Sigmoid colon (tissue), 4 donors: Measurements from ENCODE around the gene SMARCA1.

ENCODE experiments used
- CTCF ChIP-seq, 4 experiments: fragments of 450-650 bp in 3 of 4; fragments of 200-600 bp in 1 of 4; IDR thresholded peaks; one replicate each; pipeline ENCODE4 v1.5.1; 2016 to 2019; ENCODE audit warnings: antibody characterized with exemption in 4 of 4, mild to moderate bottlenecking in 3 of 4, moderate library complexity in 2 of 4
- EP300 ChIP-seq, 4 donors: sonication (generic); formaldehyde crosslinking; IDR thresholded peaks; one replicate each; pipeline ENCODE4 v1.6.1; 2017; ENCODE audit warnings: antibody characterized with exemption in 4 of 4
- POLR2A ChIP-seq, 2 donors: fragments of 450-650 bp; IDR thresholded peaks; one replicate each; pipeline ENCODE4 v1.6.1; 2016; ENCODE audit warnings: antibody characterized with exemption in 2 of 2, mild to moderate bottlenecking in 2 of 2, moderate library complexity in 2 of 2
- POLR2AphosphoS5 ChIP-seq, 4 donors: sonication (generic); formaldehyde crosslinking; IDR thresholded peaks; one replicate each; pipeline ENCODE4 v1.6.1; 2017; ENCODE audit warnings: antibody characterized with exemption in 4 of 4

DNA sequence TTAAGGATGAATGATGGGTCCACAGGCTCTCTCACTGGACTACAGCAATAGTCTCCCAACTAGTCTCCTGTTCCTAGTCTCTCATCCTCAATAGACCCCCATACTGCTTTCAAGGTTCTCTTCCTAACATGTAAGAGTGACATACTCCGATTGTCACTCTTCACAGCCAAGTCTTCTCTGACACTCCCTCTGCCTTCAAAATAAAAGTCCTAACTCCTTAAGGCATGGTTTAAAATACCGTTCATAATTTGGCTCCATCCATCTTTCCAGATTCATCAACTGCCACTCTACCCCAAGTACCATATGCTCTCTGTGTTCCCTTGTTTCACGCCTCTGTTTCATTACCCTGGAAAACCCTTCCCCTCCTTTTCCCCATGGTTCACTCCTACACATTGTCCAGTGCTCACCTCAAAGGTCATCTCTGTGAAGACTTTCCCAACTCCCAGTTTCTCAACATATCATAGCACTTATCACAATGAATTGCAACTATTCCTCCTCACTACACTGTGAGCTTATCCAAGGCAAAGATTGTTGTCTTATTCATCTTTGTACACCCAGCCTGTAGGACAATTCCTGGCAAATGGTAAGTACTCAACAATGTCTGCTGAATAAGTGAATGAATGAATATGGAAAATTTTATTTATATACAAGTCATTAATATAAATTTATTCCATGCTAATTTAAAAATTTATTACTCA, 26.0 kb downstream of the SMARCA1 start:
- TF ChIP-seq CTCF (IDR thresholded peaks at IDR 0.05) (no peak), POLR2AphosphoS5 (IDR thresholded peaks at IDR 0.05) (no peak), POLR2A (IDR thresholded peaks at IDR 0.05) (no peak), EP300 (IDR thresholded peaks at IDR 0.05) (no peak)
